ENCODE results near the gene PRRG1.
"Not testable (repeated sequence)": the region's sequence is repeated elsewhere in the genome, so short reads cannot be mapped to it uniquely, and the experiment has no call there.

PRRG1 gene

DNA sequence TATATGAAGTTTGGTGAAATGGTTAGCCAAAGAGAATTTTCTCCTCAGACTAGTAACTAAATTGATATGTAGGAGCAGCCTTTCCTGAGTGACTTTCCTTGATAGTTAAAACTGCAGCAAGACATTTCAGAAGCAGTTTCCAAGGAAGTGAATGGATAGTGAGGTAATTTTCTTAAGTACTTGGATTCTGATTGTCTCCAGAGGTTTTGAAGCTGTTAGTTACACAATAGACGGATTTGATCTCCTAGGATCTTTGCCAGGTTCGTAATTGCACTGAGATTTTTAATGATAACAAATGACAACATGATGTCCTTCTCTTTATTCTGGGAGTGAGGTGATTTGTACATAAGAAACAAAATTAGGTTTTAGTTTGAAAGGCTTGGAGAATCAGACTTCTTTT, 29.2 kb downstream of the PRRG1 start:
- DNase-seq (ENCODE audit: low read depth): peak; percentile 76

DNA sequence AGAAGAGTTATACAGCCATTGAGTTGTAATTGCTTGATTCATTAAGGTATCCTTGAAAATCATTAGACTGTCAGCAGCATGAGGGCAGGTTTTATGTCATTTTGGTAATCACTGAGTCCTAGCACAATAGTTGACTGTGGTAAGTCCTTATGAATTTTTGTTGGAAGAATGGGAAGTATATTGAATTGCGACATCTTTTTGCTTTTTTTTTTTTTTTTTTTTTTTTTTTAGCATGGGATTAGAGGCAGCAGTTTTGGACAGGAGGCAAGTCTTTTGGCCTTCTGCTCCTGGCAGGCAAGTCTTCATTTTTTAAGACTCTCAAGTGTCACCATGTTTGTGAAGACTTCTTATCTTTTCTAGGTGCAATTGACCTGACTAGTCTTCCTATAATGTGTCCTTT, 29.7 kb downstream of the PRRG1 start:
- DNase-seq (ENCODE audit: low read depth): no peak

DNA sequence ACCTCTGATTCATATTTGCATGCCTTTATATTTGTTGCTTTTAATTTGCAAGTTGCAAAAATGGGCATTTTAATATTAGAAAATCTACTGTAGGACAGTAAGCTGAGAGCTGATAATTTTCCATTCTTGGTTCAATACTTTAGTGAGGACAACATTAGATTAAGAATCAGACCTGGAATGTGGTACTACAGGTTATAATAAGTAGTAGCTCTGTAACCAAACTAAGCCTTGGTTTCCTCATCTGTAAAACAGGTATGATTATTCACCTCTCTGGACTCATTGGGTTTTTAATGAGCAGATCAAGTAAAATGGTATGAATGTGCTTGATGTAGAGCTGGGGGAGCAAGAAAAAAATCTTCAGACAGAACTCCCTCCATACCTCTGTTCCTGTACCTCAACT, 31.1 kb downstream of the PRRG1 start:
- no peak for DNase-seq (ENCODE audit: low read depth)

DNA sequence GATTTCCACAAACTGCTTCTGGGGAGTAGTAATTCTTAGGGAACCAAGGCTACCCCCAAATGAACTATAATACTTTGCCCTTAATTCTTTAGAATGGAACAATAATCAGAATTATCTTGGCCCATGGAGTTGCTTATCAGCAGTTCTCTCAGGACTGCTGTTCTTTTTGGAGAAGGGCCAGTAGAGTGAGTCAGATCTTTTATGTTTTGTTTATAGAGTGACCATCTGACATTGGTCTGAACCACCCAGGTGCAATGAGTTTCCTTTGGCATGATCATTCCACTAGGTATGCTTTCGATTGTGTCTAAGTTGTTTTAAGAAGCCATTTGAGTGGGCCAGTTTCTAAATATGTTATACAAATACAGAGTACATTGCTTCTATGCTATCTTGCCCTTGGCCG, 31.8 kb downstream of the PRRG1 start:
- peak; percentile 86 for DNase-seq (ENCODE audit: low read depth)

DNA sequence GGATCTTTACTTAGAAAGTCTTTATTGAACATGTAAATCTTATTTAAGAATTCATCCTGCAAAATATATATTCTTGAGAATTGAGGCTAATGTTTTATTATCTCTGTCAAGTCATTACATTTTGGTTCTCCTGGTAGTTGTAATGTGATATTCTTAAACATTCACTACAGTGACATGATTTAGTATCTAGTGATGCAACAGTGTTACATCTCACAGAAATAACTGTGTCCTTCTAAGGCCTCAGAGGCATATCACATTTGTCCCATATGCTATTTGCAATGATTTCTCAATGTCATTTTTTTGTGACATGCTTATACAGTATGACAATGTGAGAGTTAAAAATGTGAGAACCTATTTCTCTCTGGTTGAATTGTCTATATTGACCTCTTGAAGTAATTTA, 34.1 kb downstream of the PRRG1 start:
- peak; percentile 43 for DNase-seq (ENCODE audit: low read depth)

DNA sequence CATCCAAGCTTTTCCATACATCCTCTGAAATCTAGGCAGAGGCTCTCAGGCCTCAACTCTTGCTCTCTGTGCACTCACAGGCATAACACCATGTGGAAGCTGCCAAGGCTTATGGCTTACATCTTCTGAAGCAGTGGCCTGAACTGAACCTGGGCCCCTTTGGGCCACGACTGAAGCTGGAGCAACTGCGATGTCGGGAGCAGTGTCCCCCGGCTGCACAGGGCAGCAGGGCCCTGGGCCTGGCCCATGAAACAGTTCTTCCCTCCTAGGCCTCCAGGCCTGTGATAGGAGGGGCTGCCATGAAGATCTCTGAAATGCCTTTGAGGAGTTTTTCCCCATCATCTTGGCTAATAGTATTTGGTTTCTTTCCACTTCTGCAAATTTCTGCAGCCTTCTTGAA, 39.2 kb downstream of the PRRG1 start:
- DNase-seq (ENCODE audit: low read depth): no peak

DNA sequence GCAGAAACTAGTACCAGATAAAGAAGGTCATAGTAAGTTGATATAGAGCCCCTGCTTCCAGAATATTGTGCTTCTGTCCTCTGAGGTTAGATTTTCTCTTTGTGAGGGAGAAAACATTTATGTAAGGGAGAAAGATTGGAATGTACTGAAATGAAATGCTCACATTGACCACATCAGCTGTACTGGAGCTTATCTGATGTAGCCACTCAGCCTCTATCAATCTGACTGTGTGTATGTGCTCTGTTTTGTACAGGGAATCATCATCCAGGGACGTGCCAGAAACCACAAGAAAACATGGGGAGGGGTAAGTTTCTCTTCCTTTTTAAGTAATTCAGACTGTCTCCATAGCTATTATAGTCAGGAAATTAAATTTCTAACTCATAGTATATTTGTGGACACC, 56.8 kb downstream of the PRRG1 start:
- peak; percentile 95 for DNase-seq (ENCODE audit: low read depth)

DNA sequence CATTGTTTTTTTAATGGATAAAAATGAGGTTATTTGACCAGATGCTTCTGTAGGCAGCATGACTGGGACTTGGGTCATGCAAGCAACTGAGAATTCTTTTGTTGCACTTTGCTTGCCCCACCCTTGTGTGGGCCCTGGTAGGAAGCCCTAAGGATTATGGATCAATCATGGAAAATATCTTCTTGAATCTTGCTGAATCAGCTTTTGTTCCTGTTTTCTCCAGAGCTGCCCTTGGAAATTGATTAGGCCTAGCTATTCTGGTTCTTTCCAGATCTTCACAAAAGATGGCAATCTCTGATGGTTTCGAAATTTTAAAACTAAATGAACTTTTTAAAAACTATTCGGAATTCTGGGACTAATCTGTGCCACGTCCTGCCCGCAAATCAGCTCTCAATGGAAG, 58.6 kb downstream of the PRRG1 start:
- no peak for DNase-seq (ENCODE audit: low read depth)

DNA sequence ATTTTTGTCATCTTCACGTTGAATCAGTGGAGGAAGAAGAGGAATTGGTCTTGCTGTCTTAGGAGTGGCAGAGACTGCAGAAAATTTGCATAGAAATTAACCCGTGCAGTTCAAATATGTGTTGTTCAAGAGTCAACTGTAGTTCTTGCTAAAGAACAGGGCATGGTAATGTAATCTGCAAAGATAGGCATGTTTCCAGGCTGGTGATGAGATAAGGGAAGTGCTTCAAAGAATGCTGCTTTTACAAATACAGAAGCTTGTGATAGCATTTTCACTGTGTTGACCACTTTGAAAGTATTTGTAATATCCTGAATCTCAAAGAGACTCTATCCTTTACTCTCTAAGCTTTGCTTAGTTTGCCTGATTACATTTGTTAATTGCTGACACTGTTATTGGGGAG, 60.1 kb downstream of the PRRG1 start:
- DNase-seq (ENCODE audit: low read depth): peak; percentile 68

DNA sequence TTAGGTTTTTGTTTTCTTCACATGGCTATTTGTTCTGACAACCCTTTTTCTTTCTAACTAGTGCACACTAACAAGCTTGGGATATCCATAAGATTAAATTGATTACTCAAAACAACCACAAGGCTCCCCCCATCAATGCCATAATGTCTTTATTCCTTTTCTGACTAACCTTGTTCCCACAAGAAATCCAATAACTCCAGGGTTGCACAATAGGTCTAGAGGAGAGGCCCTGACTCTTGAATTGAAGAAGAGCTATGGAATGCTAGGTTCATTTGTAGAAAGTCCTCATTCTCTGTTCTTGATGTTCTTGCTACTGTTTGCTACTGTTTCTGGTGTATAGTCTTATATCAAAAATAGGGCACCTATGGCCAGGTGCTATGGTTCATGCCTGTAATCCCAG, 71.0 kb downstream of the PRRG1 start:
- peak; percentile 64 for DNase-seq (ENCODE audit: low read depth)

DNA sequence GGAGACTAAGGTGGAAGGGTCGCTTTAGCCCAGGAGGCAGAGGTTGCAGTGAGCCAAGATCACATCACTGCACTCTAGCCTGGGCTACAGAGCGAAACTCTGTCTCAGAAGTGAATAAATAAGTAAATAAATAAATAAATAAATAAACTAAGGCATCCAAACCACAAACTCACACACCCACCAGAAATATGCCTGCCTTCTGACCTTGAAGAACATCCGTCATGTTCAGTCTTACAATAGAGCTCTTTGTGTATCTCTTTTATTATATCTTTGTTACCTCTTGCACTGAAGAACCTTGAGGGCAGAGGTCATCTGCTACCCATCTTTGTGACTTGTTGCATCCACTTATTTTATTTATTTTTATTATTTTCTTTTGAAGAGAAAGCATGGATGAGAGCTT, 71.6 kb downstream of the PRRG1 start:
- peak; percentile 44 for DNase-seq (ENCODE audit: low read depth)

DNA sequence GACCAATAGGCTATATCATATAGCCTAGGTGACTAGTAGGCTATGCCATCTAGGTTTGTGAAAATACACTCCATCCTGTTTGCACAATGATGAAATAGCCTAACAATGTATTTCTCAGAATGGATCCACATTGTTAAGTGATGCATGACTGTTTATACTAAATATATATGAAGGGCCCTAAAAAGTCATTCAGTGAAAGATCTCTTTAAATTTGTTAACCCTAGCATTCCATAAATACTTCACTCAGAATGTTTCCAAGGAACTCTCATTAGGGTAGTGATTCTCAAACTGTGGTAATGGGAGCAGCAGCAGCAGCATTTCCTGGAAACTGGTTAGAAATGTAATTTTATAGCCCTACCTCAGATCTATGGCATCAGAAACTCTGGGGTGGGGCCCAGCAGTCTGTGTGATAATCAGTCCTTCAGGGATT, 74.9 kb downstream of the PRRG1 start:
- no peak for DNase-seq (ENCODE audit: low read depth)

DNA sequence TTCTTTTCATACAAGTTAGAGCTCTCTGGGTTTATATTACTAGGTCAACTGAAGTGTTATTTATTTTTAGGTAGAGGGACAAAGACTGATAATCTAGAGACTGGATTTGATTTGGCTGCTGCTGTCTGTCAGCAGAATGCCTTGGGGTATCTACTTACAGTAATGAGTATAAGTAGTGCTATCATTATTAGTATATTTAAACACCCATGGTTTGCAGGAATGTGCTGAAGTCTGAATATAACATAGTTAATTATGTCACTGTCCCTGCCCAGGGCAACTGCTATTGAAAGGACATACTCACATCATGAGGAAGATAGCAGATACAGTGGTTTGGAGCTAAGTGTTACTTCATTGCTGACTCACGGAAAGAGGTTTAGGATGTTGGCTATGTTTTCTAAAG, 76.2 kb downstream of the PRRG1 start:
- DNase-seq (ENCODE audit: low read depth): peak; percentile 43

DNA sequence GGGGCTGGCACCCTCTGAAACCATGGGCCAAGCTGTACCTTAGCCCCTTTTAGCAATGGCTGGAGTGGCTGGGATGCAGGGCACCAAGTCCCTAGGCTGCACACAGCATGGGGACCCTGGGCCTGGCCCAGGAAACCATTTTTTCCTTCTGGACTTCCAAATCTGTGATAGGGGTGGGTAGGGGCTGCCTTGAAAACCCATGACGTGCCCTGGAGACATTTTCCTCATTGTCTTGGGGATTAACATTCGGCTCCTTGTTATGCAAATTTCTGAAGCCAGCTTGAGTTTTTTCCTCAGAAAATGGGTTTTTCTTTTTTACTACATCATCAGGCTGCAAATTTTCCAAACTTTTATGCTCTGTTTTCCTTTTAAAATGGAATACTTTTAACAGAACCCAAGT, 79.8 kb downstream of the PRRG1 start:
- not testable (repeated sequence) for DNase-seq (ENCODE audit: low read depth)

DNA sequence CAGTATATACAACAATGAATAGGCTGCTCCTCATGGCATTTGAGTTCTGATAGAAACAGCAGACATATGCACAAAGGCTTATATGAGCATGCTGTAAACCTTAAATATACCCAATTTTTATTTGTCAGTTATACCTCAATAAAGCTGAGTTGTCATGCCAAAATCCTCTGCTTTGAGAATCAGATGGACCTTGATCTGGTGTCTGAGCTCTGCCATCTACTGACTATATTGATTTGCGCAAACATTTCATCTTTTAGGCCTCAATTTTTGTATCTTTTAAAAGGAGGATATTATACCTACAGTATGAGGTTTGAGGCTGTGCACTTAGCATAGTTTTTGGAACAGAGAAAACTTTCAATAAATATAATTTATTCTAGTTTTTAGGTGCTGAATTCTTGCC, 85.2 kb downstream of the PRRG1 start:
- peak; percentile 5 for DNase-seq (ENCODE audit: low read depth)

DNA sequence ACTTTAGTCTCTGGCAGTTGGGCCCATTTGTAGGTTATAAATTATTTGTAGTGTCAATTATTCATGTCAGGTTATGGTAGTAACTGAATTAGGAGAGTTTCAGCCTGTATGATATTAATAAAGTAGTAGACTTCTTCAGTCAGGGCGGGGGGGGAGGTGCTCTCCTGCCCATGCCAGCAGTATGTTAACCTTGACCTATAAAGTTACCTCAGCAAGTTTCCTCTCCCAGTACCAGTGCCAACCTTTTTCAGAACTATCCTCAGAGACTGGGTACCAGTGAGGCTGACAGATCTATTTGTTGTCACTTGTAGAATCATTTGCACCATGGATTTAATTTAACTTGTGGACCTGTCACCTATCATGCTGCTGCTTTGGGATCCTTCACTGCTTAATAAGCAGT, 88.0 kb downstream of the PRRG1 start:
- DNase-seq (ENCODE audit: low read depth): no peak

DNA sequence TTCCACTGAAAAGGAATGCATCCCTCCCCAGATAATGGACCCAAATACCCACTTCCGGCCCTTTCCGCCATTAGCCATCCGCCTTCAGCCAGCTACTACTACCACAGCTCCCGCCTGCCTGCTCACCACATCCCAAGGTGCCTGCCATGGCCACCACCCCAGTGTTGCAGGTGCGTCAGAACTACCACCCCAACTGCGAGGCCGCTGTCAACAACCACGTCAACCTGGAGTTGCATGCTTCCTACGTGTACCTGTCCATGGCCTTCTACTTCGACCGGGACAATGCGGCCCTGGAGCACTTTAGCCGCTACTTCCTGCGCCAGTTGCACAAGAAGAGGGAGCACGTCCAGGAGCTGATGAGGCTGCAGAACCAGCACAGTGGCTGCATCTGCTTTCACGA, 92.2 kb downstream of the PRRG1 start:
- DNase-seq (ENCODE audit: low read depth): no peak

DNA sequence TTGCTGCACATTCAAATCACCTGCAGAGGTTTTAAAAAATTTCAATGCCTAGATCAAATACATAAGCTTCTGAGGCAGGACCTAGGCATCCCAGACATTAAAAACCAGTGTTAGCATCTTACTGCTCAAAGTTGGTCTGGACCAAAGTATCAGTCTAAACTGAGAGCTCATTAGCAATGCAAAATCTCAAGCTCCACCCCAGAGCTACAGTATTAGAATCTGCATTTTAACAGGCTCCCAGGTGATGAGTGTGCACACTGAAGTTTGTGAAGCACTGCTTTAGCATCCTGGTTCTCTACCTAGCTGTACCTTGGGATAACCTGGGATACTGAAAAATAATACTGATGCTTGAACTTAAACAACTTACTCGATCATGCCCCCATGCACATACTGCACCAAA, 96.0 kb downstream of the PRRG1 start:
- no peak for DNase-seq (ENCODE audit: low read depth)

DNA sequence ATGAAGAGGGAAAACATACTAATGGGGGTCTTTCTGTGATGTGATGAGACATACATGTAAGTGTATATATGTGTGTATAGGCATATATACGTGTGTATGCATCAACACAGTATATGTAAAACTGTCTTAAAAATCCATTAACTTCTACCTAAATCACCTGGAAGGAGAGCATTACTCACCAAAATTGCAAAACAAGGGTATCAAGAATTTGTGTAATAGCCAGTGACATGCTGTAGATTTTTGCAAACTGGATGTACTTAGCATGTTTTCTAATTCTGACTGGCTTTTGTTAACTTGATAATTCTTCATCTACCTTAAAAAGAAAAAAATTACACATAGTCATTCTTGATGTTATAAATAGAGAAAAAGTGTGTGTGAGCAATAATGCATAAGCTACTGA, 104.7 kb downstream of the PRRG1 start:
- DNase-seq (ENCODE audit: low read depth): no peak

DNA sequence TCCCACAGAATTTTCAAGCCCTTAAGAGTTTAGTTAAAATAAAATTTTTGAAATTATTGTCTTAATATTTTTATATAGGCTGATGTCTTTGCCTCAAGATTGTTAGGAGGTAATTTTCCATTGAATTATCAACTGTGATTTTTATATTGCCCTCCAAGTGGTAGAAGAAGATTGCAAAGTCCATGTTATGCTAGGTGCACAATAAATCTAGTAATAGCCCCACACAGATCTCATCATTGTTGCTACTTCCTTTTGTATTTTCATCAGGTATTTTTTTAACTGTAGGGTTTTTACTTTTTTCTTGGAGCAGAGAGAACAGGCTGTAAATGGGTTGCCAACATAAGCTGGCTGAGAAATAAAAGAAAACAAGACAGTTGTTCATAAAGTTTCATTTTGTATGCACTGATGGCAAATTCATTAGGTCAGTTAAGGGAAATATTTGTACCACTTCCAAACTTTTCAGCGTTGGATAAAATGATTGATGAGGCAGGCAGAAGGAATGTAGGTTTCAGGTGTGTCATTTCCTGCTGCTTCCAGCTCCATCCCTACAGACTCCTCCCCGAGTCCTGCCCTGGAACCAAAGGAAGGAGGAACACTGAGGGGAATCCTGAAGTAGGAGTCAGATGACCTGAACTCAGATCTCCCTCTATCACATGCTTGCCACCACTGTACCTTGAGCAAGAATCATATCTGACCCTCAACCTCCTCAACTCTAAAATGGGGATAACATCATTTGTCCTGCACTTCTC, 105.5 kb downstream of the PRRG1 start:
- DNase-seq (ENCODE audit: low read depth): peak; percentile 28

DNA sequence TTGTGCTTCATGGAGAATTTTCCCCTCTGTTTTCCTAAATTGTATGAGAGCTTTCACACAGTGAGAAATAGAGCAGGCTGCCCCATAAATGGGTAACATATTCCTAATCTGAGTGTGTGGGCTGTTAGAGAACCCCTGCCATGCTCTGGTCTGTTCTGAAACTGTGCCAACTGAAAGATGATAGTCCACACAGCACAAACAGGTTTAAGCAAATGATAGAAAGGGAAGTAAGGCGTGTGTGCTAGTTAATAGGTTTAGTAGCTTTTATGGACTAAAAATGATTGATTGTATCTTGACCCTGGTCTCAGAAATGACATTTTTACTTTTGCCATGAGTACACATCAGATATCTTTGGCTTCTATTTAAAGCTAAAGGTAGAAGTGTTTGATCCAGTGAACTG, 106.2 kb downstream of the PRRG1 start:
- DNase-seq (ENCODE audit: low read depth): no peak

DNA sequence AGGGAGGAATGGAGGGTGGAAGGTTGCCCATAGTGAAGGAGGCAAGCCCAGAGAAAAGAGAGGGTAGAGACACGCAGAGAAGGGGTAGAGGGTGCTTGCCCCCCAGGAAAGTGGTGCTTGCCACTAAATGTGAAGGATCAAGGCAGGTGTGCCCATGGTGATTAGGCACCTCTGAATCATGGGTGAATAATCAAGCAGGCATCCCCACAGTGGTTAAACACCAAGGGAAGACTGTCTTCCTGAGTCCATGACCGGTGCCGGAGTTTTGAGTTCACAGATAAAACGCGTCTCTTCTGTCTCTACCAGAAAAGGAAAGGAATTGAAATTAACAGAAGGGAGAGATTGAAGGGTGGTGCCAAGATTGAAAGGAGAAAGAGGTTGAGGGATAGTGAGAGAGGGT, 111.1 kb downstream of the PRRG1 start:
- peak; percentile 25 for DNase-seq (ENCODE audit: low read depth)

DNA sequence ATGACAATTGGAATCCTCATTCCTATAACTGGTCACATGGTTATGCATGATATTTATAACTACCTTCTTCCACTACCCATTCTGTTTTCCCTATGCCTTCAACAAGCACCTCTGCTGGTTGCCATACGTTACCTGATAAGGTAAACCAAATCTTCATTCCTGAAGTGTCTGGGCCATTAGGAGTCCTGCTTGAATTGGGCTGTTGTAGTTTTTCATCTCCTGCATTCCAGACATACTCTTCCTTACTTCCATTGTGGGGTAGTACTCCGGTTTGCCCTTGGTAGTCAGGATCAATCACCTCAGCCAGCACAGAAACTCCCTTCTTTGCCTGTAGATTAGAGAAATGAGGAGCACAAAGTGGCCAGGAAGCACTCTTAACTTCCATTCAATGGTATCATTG, 113.2 kb downstream of the PRRG1 start:
- no peak for DNase-seq (ENCODE audit: low read depth)

DNA sequence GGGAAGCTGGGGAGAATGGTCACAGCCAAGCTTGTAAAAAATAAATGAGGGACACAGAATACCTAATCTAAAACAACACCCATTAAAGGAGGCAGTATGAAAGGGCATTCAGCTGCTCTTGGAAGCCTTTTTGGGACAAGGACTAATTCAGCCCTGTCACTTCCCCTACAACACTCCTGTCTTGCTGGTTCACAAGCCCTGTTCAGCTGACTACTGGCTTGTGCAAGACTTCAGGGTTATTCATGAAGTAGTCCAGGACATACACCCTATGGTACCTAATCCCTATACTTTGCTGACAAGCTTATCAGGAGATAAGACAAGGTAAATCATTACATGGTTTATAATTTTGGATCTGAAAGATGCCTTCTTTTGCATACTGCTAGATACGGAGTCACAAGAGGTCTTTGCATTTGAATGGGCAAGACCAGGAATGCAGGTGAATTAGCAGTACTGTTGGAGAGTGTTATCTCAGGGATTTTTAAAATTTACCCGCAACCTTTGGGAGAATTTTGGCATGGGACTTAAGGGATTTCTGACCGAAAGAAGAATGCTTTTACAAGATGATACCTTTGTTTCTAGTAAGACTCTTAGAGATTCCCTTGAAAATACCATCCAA, 119.1 kb downstream of the PRRG1 start:
- peak; percentile 38 for DNase-seq (ENCODE audit: low read depth)
